Esophagus squamous epithelium (tissue), 4 donors: Measurements from ENCODE around the gene PF4V1.

ENCODE experiments used
- CTCF ChIP-seq, 6 experiments: fragments of 450-650 bp in 4 of 6; fragments of 200-600 bp in 2 of 6; sonication (generic) in 2 of 6; IDR thresholded peaks; one replicate each; pipeline ENCODE4 v1.5.1; 2016 to 2019; ENCODE audit warnings: antibody characterized with exemption in 6 of 6, mild to moderate bottlenecking in 4 of 6, moderate library complexity in 4 of 6
- POLR2A ChIP-seq, 4 donors: fragments of 450-650 bp; IDR thresholded peaks; one replicate each; pipeline ENCODE4 v1.6.1; 2017; ENCODE audit warnings: antibody characterized with exemption in 4 of 4, mild to moderate bottlenecking in 4 of 4, moderate library complexity in 3 of 4

- TF ChIP-seq POLR2A (IDR thresholded peaks at IDR 0.05) (no peak), CTCF (IDR thresholded peaks at IDR 0.05) (no peak)
Observed at GRCh38 chr4:73811841-73812240, 41.3 kb upstream of the PF4V1 start.
